ENCODE data around the gene RAP2B. TPM values are rescaled to one million over a fixed set of nuclear protein-coding genes. Genes with fewer than 3 reads are reported as not detected.
"Not testable (repeated sequence)": the region's sequence is repeated elsewhere in the genome, so short reads cannot be mapped to it uniquely, and the experiment has no call there.

The RAP2B gene
- total RNA-seq, 2 donors from 2014 or later: 12.1 to 13.6 TPM

DNA sequence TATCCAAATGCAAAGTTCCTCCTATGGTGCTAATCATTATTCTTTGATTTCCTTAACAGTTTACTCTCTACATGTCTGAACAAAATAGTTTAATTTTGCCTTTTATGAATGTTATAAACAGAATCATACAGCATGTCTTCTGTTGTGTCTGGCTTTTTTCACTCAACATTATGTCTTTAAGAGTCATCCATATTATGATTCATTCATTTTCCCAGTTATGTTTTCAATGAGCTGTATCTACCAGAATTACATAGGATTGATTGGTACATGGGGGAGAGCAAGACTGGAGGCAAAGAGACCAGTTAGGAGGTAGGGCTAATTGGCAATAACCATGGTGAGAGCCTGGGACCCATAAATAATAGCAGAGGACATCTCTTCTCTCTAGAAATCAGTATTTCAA, 16.6 kb upstream of the RAP2B start:
- H3K4me1 Mint-ChIP-seq (ENCODE audit: low read depth in 2 of 2): peaks cover 8 to 24% of the 10 kb centered on the region in 2 donors
- no peaks in the 10 kb centered on the region for H3K9me3 Mint-ChIP-seq
- no peak overlapping the region for H3K4me3 Mint-ChIP-seq
- H3K27ac Mint-ChIP-seq: no peak overlapping the region
- ATAC-seq (no peak), DNase-seq (ENCODE audit: low spot score) (no peak)
- H3K27me3 Mint-ChIP-seq: no peaks in the 10 kb centered on the region
- H3K36me3 Mint-ChIP-seq: no peaks in the 10 kb centered on the region

DNA sequence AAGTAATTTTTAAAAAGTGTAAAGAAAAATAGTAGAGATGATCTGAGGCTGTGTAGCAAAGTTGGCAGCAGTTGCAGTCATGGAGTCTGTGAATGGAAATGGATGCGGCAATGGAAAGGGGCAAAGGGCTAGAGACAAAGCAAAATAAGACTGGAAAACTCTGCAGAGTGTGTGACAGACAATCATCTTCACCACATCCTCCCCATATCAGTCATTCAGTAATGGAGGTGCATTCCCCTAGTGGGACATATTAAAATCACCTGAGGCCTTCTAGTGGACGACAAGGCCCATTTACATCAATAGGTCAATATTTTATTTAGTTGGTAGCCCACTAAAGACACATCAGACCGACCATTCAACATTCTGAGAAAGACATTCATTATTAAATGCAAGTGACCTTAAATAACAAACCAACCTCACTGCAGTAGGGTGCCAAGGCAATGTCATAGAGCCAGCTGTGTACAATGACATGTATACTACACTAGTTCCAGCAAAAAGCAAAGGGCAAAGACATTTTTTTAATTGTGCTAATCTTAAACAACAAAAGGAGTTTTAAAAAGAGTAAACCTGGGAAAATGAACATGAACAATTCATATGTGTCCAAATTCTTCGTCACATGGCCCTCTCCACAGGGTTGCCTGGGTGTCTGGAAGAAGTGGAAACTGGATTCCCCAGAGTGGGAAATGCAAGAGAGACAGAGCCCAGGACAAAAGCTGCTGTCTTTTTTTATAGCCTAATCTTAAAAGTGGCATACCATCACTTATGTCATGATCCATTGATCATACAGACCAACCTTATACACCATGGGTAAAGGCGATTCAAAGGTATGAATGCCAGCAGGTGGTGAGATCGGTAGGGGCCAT, 15.6 kb upstream of the RAP2B start:
- no peaks in the 10 kb centered on the region for H3K27me3 Mint-ChIP-seq
- no peaks in the 10 kb centered on the region for H3K36me3 Mint-ChIP-seq
- H3K4me1 Mint-ChIP-seq (ENCODE audit: low read depth in 2 of 2): peaks cover 4 to 16% of the 10 kb centered on the region in 2 donors
- ATAC-seq: no peak
- no peak for DNase-seq (ENCODE audit: low spot score)
- no peak overlapping the region for H3K27ac Mint-ChIP-seq
- H3K9me3 Mint-ChIP-seq: no peaks in the 10 kb centered on the region
- H3K4me3 Mint-ChIP-seq: no peak overlapping the region

DNA sequence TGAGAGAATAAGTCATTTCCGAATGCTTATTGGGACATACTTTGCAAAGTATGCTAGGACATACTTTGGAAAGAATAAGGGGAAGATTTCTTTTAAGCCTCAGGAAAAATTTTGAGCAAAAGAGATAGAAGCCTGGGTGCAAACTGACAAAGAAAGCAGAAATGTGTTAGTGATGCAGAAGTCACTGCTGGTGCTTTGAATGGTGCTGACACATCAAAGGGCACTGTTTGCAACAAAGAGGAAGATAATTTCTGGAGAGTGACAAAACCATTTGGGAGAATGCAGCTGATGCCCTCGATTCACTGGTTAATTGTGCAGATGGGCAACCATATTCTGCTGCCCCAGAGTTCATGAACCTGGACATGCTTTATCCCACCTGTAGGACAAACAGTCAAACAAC, 11.0 kb upstream of the RAP2B start:
- ATAC-seq (no peak), DNase-seq (ENCODE audit: low spot score) (no peak)
- no peaks in the 10 kb centered on the region for H3K9me3 Mint-ChIP-seq
- H3K27me3 Mint-ChIP-seq: no peaks in the 10 kb centered on the region
- H3K4me3 Mint-ChIP-seq: no peak overlapping the region
- H3K4me1 Mint-ChIP-seq (ENCODE audit: low read depth in 2 of 2): no peaks in the 10 kb centered on the region
- H3K27ac Mint-ChIP-seq: no peak overlapping the region
- no peaks in the 10 kb centered on the region for H3K36me3 Mint-ChIP-seq

DNA sequence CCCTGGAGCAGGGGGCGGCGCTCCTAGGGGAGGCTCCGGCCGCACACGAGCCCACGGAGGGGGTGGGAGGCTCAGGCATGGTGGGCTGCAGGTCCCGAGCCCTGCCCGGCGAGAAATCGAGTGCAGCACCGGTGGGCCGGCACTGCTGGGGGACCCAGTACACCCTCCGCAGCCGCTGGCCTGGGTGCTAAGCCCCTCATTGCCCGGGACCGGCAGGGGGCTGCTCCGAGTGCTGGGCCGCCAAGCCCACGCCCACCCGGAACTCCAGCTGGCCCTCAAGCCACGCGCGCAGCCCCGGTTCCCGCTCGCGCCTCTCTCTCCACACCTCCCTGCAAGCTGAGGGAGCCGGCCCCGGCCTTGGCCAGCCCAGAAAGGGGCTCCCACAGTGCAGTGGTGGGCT, 6.2 kb upstream of the RAP2B start:
- H3K36me3 Mint-ChIP-seq; H3K27ac Mint-ChIP-seq; H3K4me3 Mint-ChIP-seq; DNase-seq (ENCODE audit: low spot score); H3K9me3 Mint-ChIP-seq; ATAC-seq; H3K27me3 Mint-ChIP-seq; H3K4me1 Mint-ChIP-seq (ENCODE audit: low read depth in 2 of 2): not testable (repeated sequence)

DNA sequence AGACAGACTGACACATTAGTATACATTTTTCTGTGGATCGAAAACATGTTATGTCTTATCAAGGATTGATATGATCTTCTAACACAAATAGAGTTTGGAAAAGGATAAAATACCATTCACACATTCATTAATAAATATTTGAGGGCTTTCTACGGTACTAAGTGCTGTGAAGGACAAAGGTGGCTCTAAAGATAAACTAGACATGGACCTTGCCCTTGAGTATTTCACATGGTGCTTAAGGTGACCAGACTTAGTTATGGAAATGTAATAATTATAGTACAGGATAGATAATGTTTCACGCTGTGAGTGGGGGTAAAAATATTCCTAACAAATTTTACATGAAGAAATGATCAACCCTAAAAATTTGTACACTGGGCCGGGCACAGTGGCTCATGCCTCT, 3.8 kb upstream of the RAP2B start:
- H3K4me1 Mint-ChIP-seq (ENCODE audit: low read depth in 2 of 2): peaks cover 10% of the 10 kb centered on the region in 2 donors
- no peak for DNase-seq (ENCODE audit: low spot score)
- no peak overlapping the region for H3K4me3 Mint-ChIP-seq
- H3K27me3 Mint-ChIP-seq: no peaks in the 10 kb centered on the region
- no peak for ATAC-seq
- H3K27ac Mint-ChIP-seq: no peak overlapping the region
- H3K36me3 Mint-ChIP-seq: no peaks in the 10 kb centered on the region
- no peaks in the 10 kb centered on the region for H3K9me3 Mint-ChIP-seq

DNA sequence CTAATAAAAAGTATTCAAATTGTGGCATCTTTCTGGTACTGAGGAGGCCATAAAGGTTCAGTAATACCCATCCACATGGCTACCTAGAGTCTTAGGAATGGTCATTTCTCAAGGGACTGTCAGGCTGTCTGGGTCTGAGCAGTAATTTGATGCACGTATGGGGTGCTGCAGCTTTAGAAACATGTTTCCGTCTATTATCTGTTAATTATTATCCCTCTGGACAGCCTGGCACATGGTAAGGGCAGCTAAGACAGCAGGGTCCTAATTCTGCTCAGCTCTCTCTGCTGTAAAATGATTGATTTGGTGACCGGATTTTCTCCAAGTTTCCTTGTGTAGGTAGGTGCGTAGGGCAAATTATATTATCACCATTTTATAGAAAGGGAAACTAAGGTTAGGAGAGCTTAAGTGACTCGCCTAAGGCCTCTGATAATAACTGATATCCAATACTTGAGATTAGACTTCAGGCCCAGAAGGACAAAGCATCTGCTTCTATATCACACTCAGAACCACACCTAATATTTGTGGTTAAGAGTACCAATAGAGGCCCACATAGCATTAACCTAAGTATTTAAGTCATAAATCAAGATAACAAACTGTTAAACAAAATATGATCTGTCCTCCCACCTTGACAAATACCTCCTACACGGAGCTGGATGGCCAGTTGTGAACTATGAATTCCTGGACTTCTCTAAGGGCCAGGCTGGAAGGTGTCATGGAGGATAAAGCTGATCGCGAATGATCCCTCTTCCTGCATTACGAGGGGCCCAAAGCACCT, 2.9 kb upstream of the RAP2B start:
- Mint-ChIP-seq H3K36me3 (no peaks in the 10 kb centered on the region), H3K27me3 (no peaks in the 10 kb centered on the region), H3K27ac (peak overlapping the region in 1 of 2 donors; percentile 29), H3K9me3 (no peaks in the 10 kb centered on the region), H3K4me1 (ENCODE audit: low read depth in 2 of 2) (peaks cover 15 to 20% of the 10 kb centered on the region in 2 donors), H3K4me3 (peak overlapping the region; percentile 98)
- ATAC-seq (no peak), DNase-seq (ENCODE audit: low spot score) (no peak)

DNA sequence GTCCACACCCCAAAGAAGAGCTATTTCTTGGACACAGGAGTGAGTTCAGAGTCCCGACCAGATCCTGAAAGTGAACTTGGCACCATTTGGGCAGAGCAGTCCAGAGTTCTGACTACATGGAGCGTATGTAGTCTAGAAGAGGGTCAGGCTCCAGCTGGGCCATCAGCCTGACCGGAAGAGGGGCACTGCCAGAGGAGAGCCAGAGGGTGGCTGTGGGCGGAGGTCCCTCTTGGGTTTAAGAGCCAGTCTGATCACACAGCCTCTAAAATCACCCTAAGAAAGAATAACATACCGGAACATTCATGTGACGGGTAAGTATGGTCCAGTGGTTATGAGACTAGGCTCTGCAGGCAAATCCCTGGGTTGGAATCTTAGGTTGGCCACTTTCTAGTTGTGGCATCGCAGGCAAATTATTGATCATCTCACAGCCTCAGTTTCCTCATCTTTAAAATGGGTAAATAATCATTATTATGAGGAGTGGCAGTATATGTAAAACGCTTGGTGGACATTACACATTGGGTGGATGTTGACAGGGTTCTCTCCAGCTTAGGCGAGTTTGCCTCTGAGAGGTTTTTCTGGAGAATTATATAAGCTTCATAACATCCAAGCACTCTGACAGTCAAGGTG, 2.1 kb upstream of the RAP2B start:
- no peak for ATAC-seq
- Mint-ChIP-seq H3K4me1 (ENCODE audit: low read depth in 2 of 2) (peaks cover 23 to 27% of the 10 kb centered on the region in 2 donors), H3K27me3 (no peaks in the 10 kb centered on the region), H3K27ac (peak overlapping the region; percentile 88 to 96), H3K36me3 (no peaks in the 10 kb centered on the region), H3K9me3 (no peaks in the 10 kb centered on the region), H3K4me3 (peak overlapping the region; percentile 98)
- no peak for DNase-seq (ENCODE audit: low spot score)

DNA sequence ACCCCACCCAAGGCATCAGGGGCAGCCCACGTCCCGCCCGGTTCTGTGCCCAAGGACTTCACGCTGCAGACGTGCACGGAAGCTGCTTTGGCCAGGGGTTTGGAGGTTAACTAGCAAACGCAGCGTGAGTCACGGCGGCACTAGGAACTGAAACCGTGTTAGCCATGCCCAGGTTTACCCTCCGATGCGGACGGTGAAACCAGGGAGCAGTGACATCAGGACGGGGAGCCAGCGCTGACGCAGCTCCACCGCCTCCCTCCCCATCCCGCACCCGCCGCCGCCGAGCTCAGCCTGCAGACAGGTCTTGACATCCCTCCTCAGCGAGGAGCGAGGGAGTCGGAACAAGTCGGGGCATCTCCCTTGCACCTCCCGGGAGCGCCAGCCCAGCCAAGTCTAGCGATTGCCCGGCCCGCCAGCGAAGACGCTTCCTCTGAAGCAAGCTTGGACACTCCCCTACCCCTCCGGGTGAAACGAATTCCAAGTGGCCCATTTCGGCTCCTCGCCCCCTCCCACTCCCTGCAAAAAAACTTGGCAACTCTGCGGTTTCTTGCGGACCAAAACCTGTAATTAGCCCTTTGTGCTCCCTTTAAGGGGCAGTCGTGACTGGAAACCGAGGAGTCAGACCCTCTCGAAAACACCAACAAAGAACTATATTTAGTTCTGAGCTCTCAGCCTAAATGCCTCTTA, 1.4 kb upstream of the RAP2B start:
- peak overlapping the region; percentile 88 to 96 for H3K27ac Mint-ChIP-seq
- DNase-seq (ENCODE audit: low spot score) (peak; percentile 86), ATAC-seq (peak; percentile 53 to 61)
- peaks cover 30 to 34% of the 10 kb centered on the region in 2 donors for H3K4me1 Mint-ChIP-seq (ENCODE audit: low read depth in 2 of 2)
- H3K36me3 Mint-ChIP-seq: no peaks in the 10 kb centered on the region
- H3K27me3 Mint-ChIP-seq: no peaks in the 10 kb centered on the region
- H3K9me3 Mint-ChIP-seq: no peaks in the 10 kb centered on the region
- H3K4me3 Mint-ChIP-seq: peak overlapping the region; percentile 98

DNA sequence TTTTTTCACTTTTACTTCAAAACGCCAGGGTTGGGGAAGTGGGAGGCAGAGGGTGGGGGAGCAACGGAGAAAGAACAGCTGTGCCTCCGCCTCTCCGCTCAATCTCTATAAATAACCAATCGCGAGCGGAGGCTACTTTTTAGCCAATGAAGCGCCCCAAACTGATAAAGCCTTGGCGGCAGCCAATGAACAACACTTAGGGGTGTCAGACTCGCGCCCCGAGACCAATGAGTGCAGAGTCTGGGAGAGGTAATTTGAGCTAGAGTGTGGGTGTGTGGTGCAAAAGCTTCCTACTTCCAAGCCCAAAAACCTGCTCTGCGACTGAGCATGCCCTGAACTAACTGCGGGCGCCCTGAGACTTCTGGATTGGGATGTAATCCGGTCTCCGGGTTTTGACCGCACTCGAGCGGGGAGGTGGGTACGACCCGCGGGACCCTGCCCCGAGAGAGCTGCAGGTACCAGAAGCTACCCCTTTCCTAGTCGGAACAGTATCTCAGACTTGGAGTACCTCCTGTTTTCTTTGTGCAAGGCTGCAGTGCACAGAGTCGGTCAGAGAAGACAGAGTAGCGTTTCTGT, 800 bp upstream of the RAP2B start:
- H3K36me3 Mint-ChIP-seq: no peaks in the 10 kb centered on the region
- peak; percentile 88 to 91 for ATAC-seq
- peak overlapping the region; percentile 88 to 96 for H3K27ac Mint-ChIP-seq
- no peaks in the 10 kb centered on the region for H3K9me3 Mint-ChIP-seq
- peaks cover 35 to 41% of the 10 kb centered on the region in 2 donors for H3K4me1 Mint-ChIP-seq (ENCODE audit: low read depth in 2 of 2)
- no peaks in the 10 kb centered on the region for H3K27me3 Mint-ChIP-seq
- peak; percentile 93 for DNase-seq (ENCODE audit: low spot score)
- peak overlapping the region; percentile 98 for H3K4me3 Mint-ChIP-seq

DNA sequence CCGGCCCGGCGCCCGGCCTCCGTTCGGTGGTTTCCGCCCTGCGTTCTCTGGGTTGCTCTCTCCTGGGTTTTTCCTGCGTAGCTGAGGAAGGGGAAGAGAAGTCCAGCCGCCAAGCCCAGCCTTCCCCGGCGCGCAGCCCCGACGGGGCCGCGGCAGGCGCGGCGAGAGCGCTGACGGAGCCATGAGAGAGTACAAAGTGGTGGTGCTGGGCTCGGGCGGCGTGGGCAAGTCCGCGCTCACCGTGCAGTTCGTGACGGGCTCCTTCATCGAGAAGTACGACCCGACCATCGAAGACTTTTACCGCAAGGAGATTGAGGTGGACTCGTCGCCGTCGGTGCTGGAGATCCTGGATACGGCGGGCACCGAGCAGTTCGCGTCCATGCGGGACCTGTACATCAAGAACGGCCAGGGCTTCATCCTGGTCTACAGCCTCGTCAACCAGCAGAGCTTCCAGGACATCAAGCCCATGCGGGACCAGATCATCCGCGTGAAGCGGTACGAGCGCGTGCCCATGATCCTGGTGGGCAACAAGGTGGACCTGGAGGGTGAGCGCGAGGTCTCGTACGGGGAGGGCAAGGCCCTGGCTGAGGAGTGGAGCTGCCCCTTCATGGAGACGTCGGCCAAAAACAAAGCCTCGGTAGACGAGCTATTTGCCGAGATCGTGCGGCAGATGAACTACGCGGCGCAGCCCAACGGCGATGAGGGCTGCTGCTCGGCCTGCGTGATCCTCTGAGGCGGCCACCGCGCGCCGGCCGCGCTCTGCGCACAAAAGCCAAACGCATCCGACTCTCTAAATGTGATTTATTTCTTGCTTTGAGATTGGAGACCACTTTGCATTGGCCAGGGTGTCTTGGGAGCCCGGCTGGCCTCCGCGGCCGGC, 727 bp downstream of the RAP2B start:
- H3K36me3 Mint-ChIP-seq: no peaks in the 10 kb centered on the region
- H3K27me3 Mint-ChIP-seq: no peaks in the 10 kb centered on the region
- H3K27ac Mint-ChIP-seq: peak overlapping the region; percentile 79 to 88
- ATAC-seq (peak; percentile 3 to 13), DNase-seq (ENCODE audit: low spot score) (peak; percentile 61)
- H3K9me3 Mint-ChIP-seq: no peaks in the 10 kb centered on the region
- H3K4me3 Mint-ChIP-seq: peak overlapping the region; percentile 98
- H3K4me1 Mint-ChIP-seq (ENCODE audit: low read depth in 2 of 2): peaks cover 47 to 56% of the 10 kb centered on the region in 2 donors

DNA sequence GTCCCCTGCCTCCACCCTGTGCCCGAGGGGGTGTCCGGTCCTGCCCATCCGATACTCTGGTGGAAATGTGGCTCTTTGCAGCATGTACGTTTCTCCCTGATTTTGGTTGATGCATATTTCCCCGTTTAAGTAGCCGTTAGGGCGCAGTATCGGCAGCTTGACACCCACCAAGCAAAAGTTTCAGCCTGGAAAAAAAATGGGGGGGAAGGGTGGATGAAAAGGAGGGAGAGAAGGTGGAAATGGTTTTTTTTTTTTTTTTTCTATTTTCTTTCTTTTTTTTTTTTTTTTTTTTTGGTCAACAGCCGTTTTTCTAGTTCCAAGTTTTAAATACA, 1.3 kb downstream of the RAP2B start:
- ATAC-seq: no peak
- no peaks in the 10 kb centered on the region for H3K36me3 Mint-ChIP-seq
- H3K4me1 Mint-ChIP-seq (ENCODE audit: low read depth in 2 of 2): peaks cover 47 to 60% of the 10 kb centered on the region in 2 donors
- peak overlapping the region; percentile 98 for H3K4me3 Mint-ChIP-seq
- no peaks in the 10 kb centered on the region for H3K9me3 Mint-ChIP-seq
- H3K27me3 Mint-ChIP-seq: no peaks in the 10 kb centered on the region
- no peak for DNase-seq (ENCODE audit: low spot score)
- peak overlapping the region; percentile 79 to 88 for H3K27ac Mint-ChIP-seq

DNA sequence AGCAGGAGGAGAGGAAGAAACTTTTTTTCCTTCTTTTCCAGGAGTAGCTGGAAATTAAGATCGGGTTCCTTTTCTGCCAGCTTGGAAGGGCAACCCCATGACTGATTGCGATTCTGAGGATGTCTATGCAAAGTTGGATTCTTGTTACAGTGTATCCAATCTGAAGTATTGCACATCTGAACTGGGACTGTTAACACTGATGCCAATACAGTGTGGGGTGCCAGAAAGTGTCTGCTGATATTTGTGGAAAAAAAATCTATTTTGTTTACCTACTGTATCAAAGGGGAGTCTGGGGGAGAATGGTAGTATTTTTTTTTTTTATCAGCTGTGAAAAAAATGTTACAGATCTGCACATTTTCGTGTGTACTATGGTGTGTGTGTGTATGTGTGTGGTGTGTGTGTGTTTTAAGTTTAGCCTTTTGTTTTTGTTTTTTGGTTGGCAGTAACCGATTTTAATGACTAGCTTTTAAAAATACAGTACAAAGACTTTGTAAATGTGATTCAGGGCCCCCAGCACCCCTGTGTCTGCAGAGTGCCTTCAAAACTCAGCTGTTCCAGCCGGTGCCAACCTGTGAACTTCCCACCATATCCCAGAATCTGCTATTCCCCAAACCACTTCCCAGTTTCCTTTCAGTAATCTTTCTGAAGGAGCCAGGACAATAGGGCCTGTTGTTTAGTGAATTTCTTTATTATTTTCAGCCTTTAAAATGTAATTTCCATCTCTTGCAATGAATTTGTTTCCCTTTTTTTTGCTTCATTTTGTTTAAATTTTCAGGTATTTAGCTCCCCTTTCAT, 1.9 kb downstream of the RAP2B start:
- Mint-ChIP-seq H3K4me1 (ENCODE audit: low read depth in 2 of 2) (peaks cover 47 to 60% of the 10 kb centered on the region in 2 donors), H3K27me3 (no peaks in the 10 kb centered on the region), H3K27ac (peak overlapping the region; percentile 79 to 88), H3K9me3 (no peaks in the 10 kb centered on the region), H3K4me3 (peak overlapping the region; percentile 98), H3K36me3 (no peaks in the 10 kb centered on the region)
- DNase-seq (ENCODE audit: low spot score): no peak
- ATAC-seq: no peak

Measured in natural killer cell treated with Interleukin-12 subunit alpha and Interleukin-12 subunit beta and Interleukin-15 and Interleukin-18, amount 100 ng/mL, for 72 hours (primary cell).